Activated CD8-positive, alpha-beta memory T cell treated with anti-CD3 and anti-CD28 coated beads, Interleukin-2, amount 10 ng/mL, durations not matched to agents 7 days and 5 days (primary cell): ENCODE data around the gene AADAC. TPM values are rescaled to one million over a fixed set of nuclear protein-coding genes. Genes with fewer than 3 reads are reported as not detected.
"Not testable (repeated sequence)": the region's sequence is repeated elsewhere in the genome, so short reads cannot be mapped to it uniquely, and the experiment has no call there.

Experiments
- ATAC-seq: fragments of 150-1000 bp; cut with Tn5 transposase; one replicate; pipeline ENCODE4 v1.10.0; 2021; ENCODE audit warnings: moderate library complexity
- CTCF ChIA-PET: fragments of 350-600 bp; sonication (Branson Sonifier 250); formaldehyde crosslinking; loops from one replicate; lab custom pipeline; 2021; ENCODE audit warnings: antibody characterized with exemption; lab: Charles Lee
- DNase-seq: peaks from one replicate; pipeline ENCODE4 v3.0.0-alpha.2; 2020
- H3K27ac Mint-ChIP-seq: one replicate; pipeline ENCODE4 v1.8.0; 2021; ENCODE audit warnings: mild to moderate bottlenecking, mixed read lengths
- H3K27me3 Mint-ChIP-seq: one replicate; pipeline ENCODE4 v1.8.0; 2021; ENCODE audit warnings: mixed read lengths
- H3K36me3 Mint-ChIP-seq: one replicate; pipeline ENCODE4 v1.8.0; 2021; ENCODE audit warnings: mild to moderate bottlenecking, mixed read lengths
- H3K4me1 Mint-ChIP-seq: one replicate; pipeline ENCODE4 v1.8.0; 2021; ENCODE audit warnings: mixed read lengths
- H3K4me3 Mint-ChIP-seq: one replicate; pipeline ENCODE4 v1.8.0; 2021; ENCODE audit warnings: mild to moderate bottlenecking, moderate library complexity, mixed read lengths
- H3K9me3 Mint-ChIP-seq: one replicate; pipeline ENCODE4 v1.8.0; 2022; ENCODE audit warnings: low read depth, mixed read lengths
- total RNA-seq, 2 experiments: library from RNA; stranded (reverse); gene quantifications; one replicate each; pipeline ENCODE4 v1.2.3, GENCODE V29; 2021

AADAC gene
- total RNA-seq, 2 experiments from 2014 or later = not detected

GRCh38 chr3:151787626-151788025 lies 26.3 kb upstream of the AADAC start:
- Mint-ChIP-seq H3K27ac (no peak overlapping the region), H3K27me3 (peaks cover 8% of the 10 kb centered on the region), H3K4me3 (no peak overlapping the region), H3K36me3 (no peaks in the 10 kb centered on the region), H3K4me1 (no peaks in the 10 kb centered on the region), H3K9me3 (no peaks in the 10 kb centered on the region)
- CTCF ChIA-PET = no interaction called here
- DNase-seq (no peak), ATAC-seq (no peak)

GRCh38 chr3:151788401-151788800 lies 25.5 kb upstream of the AADAC start:
- CTCF ChIA-PET = no interaction called here
- H3K4me3 Mint-ChIP-seq = no peak overlapping the region
- DNase-seq (no peak), ATAC-seq (no peak)
- H3K27me3 Mint-ChIP-seq = peaks cover 8% of the 10 kb centered on the region
- no peaks in the 10 kb centered on the region for H3K36me3 Mint-ChIP-seq
- no peaks in the 10 kb centered on the region for H3K4me1 Mint-ChIP-seq
- no peaks in the 10 kb centered on the region for H3K9me3 Mint-ChIP-seq
- H3K27ac Mint-ChIP-seq = no peak overlapping the region

GRCh38 chr3:151789853-151790463 lies 24.0 kb upstream of the AADAC start:
- CTCF ChIA-PET = no interaction called here
- H3K9me3 Mint-ChIP-seq = no peaks in the 10 kb centered on the region
- no peaks in the 10 kb centered on the region for H3K4me1 Mint-ChIP-seq
- H3K27me3 Mint-ChIP-seq = peaks cover 8% of the 10 kb centered on the region
- ATAC-seq (no peak), DNase-seq (no peak)
- H3K4me3 Mint-ChIP-seq = no peak overlapping the region
- H3K27ac Mint-ChIP-seq = no peak overlapping the region
- H3K36me3 Mint-ChIP-seq = no peaks in the 10 kb centered on the region

GRCh38 chr3:151790763-151791162 lies 23.2 kb upstream of the AADAC start:
- H3K9me3 Mint-ChIP-seq, H3K27ac Mint-ChIP-seq, H3K4me1 Mint-ChIP-seq, CTCF ChIA-PET, H3K4me3 Mint-ChIP-seq, H3K27me3 Mint-ChIP-seq, ATAC-seq, H3K36me3 Mint-ChIP-seq, DNase-seq: not testable (repeated sequence)

GRCh38 chr3:151792411-151792810 lies 21.5 kb upstream of the AADAC start:
- H3K4me3 Mint-ChIP-seq = no peak overlapping the region
- no peak overlapping the region for H3K27ac Mint-ChIP-seq
- H3K36me3 Mint-ChIP-seq = no peaks in the 10 kb centered on the region
- no peaks in the 10 kb centered on the region for H3K4me1 Mint-ChIP-seq
- ATAC-seq = no peak
- no peak for DNase-seq
- CTCF ChIA-PET = no interaction called here
- no peaks in the 10 kb centered on the region for H3K9me3 Mint-ChIP-seq
- peaks cover 8% of the 10 kb centered on the region for H3K27me3 Mint-ChIP-seq

GRCh38 chr3:151793636-151794035 lies 20.3 kb upstream of the AADAC start:
- ATAC-seq (no peak), DNase-seq (no peak)
- Mint-ChIP-seq H3K4me1 (no peaks in the 10 kb centered on the region), H3K36me3 (no peaks in the 10 kb centered on the region), H3K9me3 (no peaks in the 10 kb centered on the region), H3K4me3 (no peak overlapping the region), H3K27ac (no peak overlapping the region), H3K27me3 (peaks cover 8% of the 10 kb centered on the region)
- CTCF ChIA-PET = no interaction called here

GRCh38 chr3:151794080-151794479 lies 19.8 kb upstream of the AADAC start:
- Mint-ChIP-seq H3K27ac (no peak overlapping the region), H3K36me3 (no peaks in the 10 kb centered on the region), H3K4me3 (no peak overlapping the region), H3K4me1 (no peaks in the 10 kb centered on the region), H3K9me3 (no peaks in the 10 kb centered on the region), H3K27me3 (peaks cover 8% of the 10 kb centered on the region)
- DNase-seq = no peak
- CTCF ChIA-PET = no interaction called here
- ATAC-seq = no peak

- Mint-ChIP-seq H3K36me3 (no peaks in the 10 kb centered on the region), H3K27ac (no peak overlapping the region), H3K27me3 (peaks cover 3% of the 10 kb centered on the region), H3K4me3 (no peak overlapping the region), H3K4me1 (no peaks in the 10 kb centered on the region), H3K9me3 (no peaks in the 10 kb centered on the region)
- ATAC-seq = no peak
- CTCF ChIA-PET = no interaction called here
- no peak for DNase-seq
Observed at GRCh38 chr3:151795276-151795675, 18.6 kb upstream of the AADAC start.

- CTCF ChIA-PET = no interaction called here
- no peak for ATAC-seq
- DNase-seq = no peak
- Mint-ChIP-seq H3K36me3 (no peaks in the 10 kb centered on the region), H3K9me3 (no peaks in the 10 kb centered on the region), H3K27me3 (no peaks in the 10 kb centered on the region), H3K4me3 (no peak overlapping the region), H3K27ac (no peak overlapping the region), H3K4me1 (no peaks in the 10 kb centered on the region)
Observed at GRCh38 chr3:151796105-151796680, 17.7 kb upstream of the AADAC start.

- ATAC-seq (no peak), DNase-seq (no peak)
- no peak overlapping the region for H3K4me3 Mint-ChIP-seq
- H3K27ac Mint-ChIP-seq = no peak overlapping the region
- no peaks in the 10 kb centered on the region for H3K27me3 Mint-ChIP-seq
- CTCF ChIA-PET = no interaction called here
- H3K9me3 Mint-ChIP-seq = no peaks in the 10 kb centered on the region
- H3K4me1 Mint-ChIP-seq = no peaks in the 10 kb centered on the region
- H3K36me3 Mint-ChIP-seq = no peaks in the 10 kb centered on the region
Observed at GRCh38 chr3:151798466-151798865, 15.4 kb upstream of the AADAC start.

GRCh38 chr3:151800431-151800830 lies 13.5 kb upstream of the AADAC start:
- H3K36me3 Mint-ChIP-seq = no peaks in the 10 kb centered on the region
- no peaks in the 10 kb centered on the region for H3K9me3 Mint-ChIP-seq
- CTCF ChIA-PET = no interaction called here
- H3K4me3 Mint-ChIP-seq = no peak overlapping the region
- DNase-seq = no peak
- no peak overlapping the region for H3K27ac Mint-ChIP-seq
- no peak for ATAC-seq
- no peaks in the 10 kb centered on the region for H3K4me1 Mint-ChIP-seq
- no peaks in the 10 kb centered on the region for H3K27me3 Mint-ChIP-seq

- no peak overlapping the region for H3K27ac Mint-ChIP-seq
- peaks cover 7% of the 10 kb centered on the region for H3K9me3 Mint-ChIP-seq
- DNase-seq (no peak), ATAC-seq (no peak)
- CTCF ChIA-PET = interaction anchor here (0.6 kb wide), 1 partner anchor 950 kb away, joined by 3 read pairs; no protein-coding TSS in a partner anchor
- H3K4me3 Mint-ChIP-seq = no peak overlapping the region
- H3K27me3 Mint-ChIP-seq = no peaks in the 10 kb centered on the region
- no peaks in the 10 kb centered on the region for H3K36me3 Mint-ChIP-seq
- H3K4me1 Mint-ChIP-seq = no peaks in the 10 kb centered on the region
Observed at GRCh38 chr3:151804267-151804666, 9.6 kb upstream of the AADAC start.

- no peak overlapping the region for H3K27ac Mint-ChIP-seq
- CTCF ChIA-PET = interaction anchor here (0.6 kb wide), 1 partner anchor 32 kb away, joined by 3 read pairs; no protein-coding TSS in a partner anchor
- DNase-seq = no peak
- no peaks in the 10 kb centered on the region for H3K4me1 Mint-ChIP-seq
- no peak overlapping the region for H3K4me3 Mint-ChIP-seq
- no peaks in the 10 kb centered on the region for H3K27me3 Mint-ChIP-seq
- peaks cover 7% of the 10 kb centered on the region for H3K9me3 Mint-ChIP-seq
- H3K36me3 Mint-ChIP-seq = no peaks in the 10 kb centered on the region
- ATAC-seq = no peak
Observed at GRCh38 chr3:151806838-151807237, 7.1 kb upstream of the AADAC start.

- H3K4me1 Mint-ChIP-seq, CTCF ChIA-PET, H3K36me3 Mint-ChIP-seq, DNase-seq, H3K27me3 Mint-ChIP-seq, H3K9me3 Mint-ChIP-seq, ATAC-seq, H3K27ac Mint-ChIP-seq, H3K4me3 Mint-ChIP-seq: not testable (repeated sequence)
Observed at GRCh38 chr3:151808926-151809325, 5.0 kb upstream of the AADAC start.
